ENCODE data around the gene SBF2. TPM values are rescaled to one million over a fixed set of nuclear protein-coding genes. Genes with fewer than 3 reads are reported as not detected.

SBF2 gene
- total and polyA plus RNA-seq, 2 of the 13 experiments (the other 11 are each of a cell fraction or from before 2014, with no cell fraction given): 24.0 to 45.8 TPM

GRCh38 chr11:9759519-9760192, 534.4 kb downstream of the SBF2 start:
- Histone ChIP-seq H3K4me3 (replicated peaks in 1 of 3; ENCODE audit: insufficient read depth in 1 of 3, low read depth in 2 of 3, low read length in 3 of 3) (peak overlapping the region; percentile 63 to 87 (median 77); a peak in 5 of 6 replicates), H3K27ac (ENCODE audit: extremely low read length, insufficient read depth, low read length) (peak overlapping the region; percentile 90), H3K4me1 (ENCODE audit: insufficient read depth, low read length) (peaks cover 58% of the 10 kb centered on the region), H3K27me3 (ENCODE audit: control insufficient read depth in 1 of 2, insufficient read depth in 2 of 2, low read length in 2 of 2) (no peaks in the 10 kb centered on the region; a peak in 1 of 5 replicates), H3K4me2 (ENCODE audit: low read depth, low read length) (peak overlapping the region; percentile 98), H3K36me3 (replicated peaks in 1 of 2; ENCODE audit: control insufficient read depth in 1 of 2, insufficient read depth in 2 of 2, low read length in 2 of 2) (no peaks in the 10 kb centered on the region), H3K9ac (ENCODE audit: insufficient read depth, low read depth, low read length) (peak overlapping the region; percentile 94), H2AFZ (ENCODE audit: low read length) (no peak overlapping the region), H3K9me3 (ENCODE audit: low read length) (no peaks in the 10 kb centered on the region), H4K20me1 (ENCODE audit: insufficient read depth, low read length) (no peaks in the 10 kb centered on the region), H3K79me2 (ENCODE audit: insufficient read depth, low read length) (peaks cover 17% of the 10 kb centered on the region)
- ATAC-seq (peak; percentile 29), DNase-seq (ENCODE audit: low spot score) (peak; percentile 52), FAIRE-seq (no peak)
- CTCF ChIA-PET (ENCODE audit: low intra/inter-chr PET ratio, low total read pairs): interaction anchor here (2.2 kb wide), 1 partner anchor 102 kb away, joined by 10 read pairs; no protein-coding TSS in a partner anchor
- BruUV-seq (replicated peaks): no TSS peak
- POLR2A ChIA-PET: interaction anchor here (0.7 to 3.5 kb wide), 11 partner anchors 9 to 569 kb away, joined by 3 to 23 read pairs (median 4); partner anchors contain the start of genes ADM and WEE1
- in situ Hi-C loops (cut with HindIII; ENCODE audit: extremely low pct_ligation_motif_present, low pct_unique_long_range_greater_than_20kb): loop anchor here (5.0 to 10.0 kb wide), 4 partner anchors 65 to 565 kb away; no protein-coding TSS in a partner anchor
- intact Hi-C loops (cut with micrococcal nuclease; ENCODE audit: unreplicated experiment): loop anchor here (2.0 to 5.0 kb wide), 2 partner anchors 103 to 548 kb away; partner anchors contain the start of gene ADM
- WGBS (ENCODE audit: low lambda C conversion rate): 63% methylated on average over 10 of the region's 10 CpGs
- no peak for TF ChIP-seq ZNF619 (CRISPR knock-in tag; IDR thresholded peaks at IDR 0.05)
- TF ChIP-seq HOXD1 (CRISPR knock-in tag; IDR thresholded peaks at IDR 0.05): no peak
- TF ChIP-seq MAX (IDR thresholded peaks at IDR 0.05): peak; percentile 26; the same call in 1 of the 2 replicates
- 0 out of 2 replicates have a peak, but pooled peaks have one; percentile 59 for TF ChIP-seq HBP1 (CRISPR knock-in tag; IDR thresholded peaks at IDR 0.05; ENCODE audit: low read depth)
- 0 out of 2 replicates have a peak, but pooled peaks have one; percentile 26 for TF ChIP-seq CREB1 (IDR thresholded peaks at IDR 0.05)
- no peak for TF ChIP-seq CREB1 (CRISPR knock-in tag; IDR thresholded peaks at IDR 0.05)
- TF ChIP-seq NR2C2 (CRISPR knock-in tag; IDR thresholded peaks at IDR 0.05; ENCODE audit: borderline replicate concordance): no peak
- TF ChIP-seq ZBTB7B (CRISPR knock-in tag; IDR thresholded peaks at IDR 0.05): no peak
- TF ChIP-seq ZNF431 (CRISPR knock-in tag; IDR thresholded peaks at IDR 0.05; ENCODE audit: borderline replicate concordance, low read depth): 0 out of 2 replicates have a peak, but pooled peaks have one; percentile 47
- TF ChIP-seq CREM (IDR thresholded peaks at IDR 0.05): no peak
- no peak for TF ChIP-seq CREM (CRISPR knock-in tag; IDR thresholded peaks at IDR 0.05)
- no peak for TF ChIP-seq ZNF557 (CRISPR knock-in tag; IDR thresholded peaks at IDR 0.05)
- no peak for TF ChIP-seq CCAR2 (optimal IDR thresholded peaks at IDR 0.05; ENCODE audit: low read depth, low read length)
- no peak for TF ChIP-seq TRIM22 (IDR thresholded peaks at IDR 0.05)
- TF ChIP-seq CSRNP2 (CRISPR knock-in tag; conservative IDR thresholded peaks at IDR 0.05; ENCODE audit: low read depth): no peak
- no peak for TF ChIP-seq ZNF784 (CRISPR knock-in tag; IDR thresholded peaks at IDR 0.05; ENCODE audit: borderline replicate concordance)
- TF ChIP-seq ATF7 (IDR thresholded peaks at IDR 0.05): no peak
- TF ChIP-seq ATF7 (CRISPR knock-in tag; IDR thresholded peaks at IDR 0.05): no peak
- no peak for TF ChIP-seq ZNF883 (CRISPR knock-in tag; IDR thresholded peaks at IDR 0.05; ENCODE audit: not compliant biosample characterization)
- no peak for TF ChIP-seq ZNF775 (CRISPR knock-in tag; IDR thresholded peaks at IDR 0.05; ENCODE audit: borderline replicate concordance)
